Gastroesophageal sphincter (tissue), 3 donors: Measurements from ENCODE around the gene ZNF394.

ENCODE experiments used
- POLR2AphosphoS5 ChIP-seq: sonication (generic); formaldehyde crosslinking; IDR thresholded peaks from one replicate; pipeline ENCODE4 v1.6.1; 2017; ENCODE audit warnings: antibody characterized with exemption
- TF ChIP-seq, protein P1 (sequence below), 4 experiments: fragments of 200-600 bp in 2 of 4; fragments of 450-650 bp in 2 of 4; sonication (generic) in 1 of 4; IDR thresholded peaks; one replicate each; pipeline ENCODE4 v1.5.1; 2017 to 2019; ENCODE audit warnings: antibody characterized with exemption in 4 of 4, mild to moderate bottlenecking in 2 of 4, moderate library complexity in 2 of 4

DNA sequence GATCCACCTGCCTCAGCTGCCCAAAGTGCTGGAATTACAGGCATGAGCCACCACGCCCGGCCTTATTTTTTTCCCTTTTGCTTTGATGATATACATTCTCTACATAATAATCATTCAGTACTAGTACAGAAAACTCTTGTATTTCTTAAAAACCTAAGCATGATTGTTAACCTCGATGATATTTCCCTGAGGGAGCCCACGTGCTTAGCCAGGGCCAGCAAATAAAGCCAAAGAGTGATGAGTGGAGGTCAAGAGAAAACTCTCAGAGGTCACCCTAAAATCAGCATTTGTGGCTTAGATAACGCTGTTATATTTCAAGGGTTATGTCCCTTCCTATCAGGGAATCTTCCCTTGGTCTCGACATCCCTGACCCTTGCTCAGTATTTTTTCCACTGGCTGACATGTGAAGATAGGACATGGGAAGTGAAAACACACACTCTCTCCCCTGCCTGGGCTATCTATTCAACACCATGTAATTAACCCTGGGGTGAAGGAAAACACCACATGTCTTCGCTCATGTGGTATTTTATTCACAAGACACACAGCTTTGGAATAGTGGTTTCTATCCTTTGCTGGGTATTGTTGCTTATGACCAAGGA, 39.2 kb upstream of the ZNF394 start:
- TF ChIP-seq POLR2AphosphoS5: no peak
- TF ChIP-seq, protein P1, sequence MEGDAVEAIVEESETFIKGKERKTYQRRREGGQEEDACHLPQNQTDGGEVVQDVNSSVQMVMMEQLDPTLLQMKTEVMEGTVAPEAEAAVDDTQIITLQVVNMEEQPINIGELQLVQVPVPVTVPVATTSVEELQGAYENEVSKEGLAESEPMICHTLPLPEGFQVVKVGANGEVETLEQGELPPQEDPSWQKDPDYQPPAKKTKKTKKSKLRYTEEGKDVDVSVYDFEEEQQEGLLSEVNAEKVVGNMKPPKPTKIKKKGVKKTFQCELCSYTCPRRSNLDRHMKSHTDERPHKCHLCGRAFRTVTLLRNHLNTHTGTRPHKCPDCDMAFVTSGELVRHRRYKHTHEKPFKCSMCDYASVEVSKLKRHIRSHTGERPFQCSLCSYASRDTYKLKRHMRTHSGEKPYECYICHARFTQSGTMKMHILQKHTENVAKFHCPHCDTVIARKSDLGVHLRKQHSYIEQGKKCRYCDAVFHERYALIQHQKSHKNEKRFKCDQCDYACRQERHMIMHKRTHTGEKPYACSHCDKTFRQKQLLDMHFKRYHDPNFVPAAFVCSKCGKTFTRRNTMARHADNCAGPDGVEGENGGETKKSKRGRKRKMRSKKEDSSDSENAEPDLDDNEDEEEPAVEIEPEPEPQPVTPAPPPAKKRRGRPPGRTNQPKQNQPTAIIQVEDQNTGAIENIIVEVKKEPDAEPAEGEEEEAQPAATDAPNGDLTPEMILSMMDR (IDR thresholded peaks at IDR 0.05): no peak
